Esophagus muscularis mucosa (tissue), 4 donors: Measurements from ENCODE around the gene TPSD1. TPM values are rescaled to one million over a fixed set of nuclear protein-coding genes. Genes with fewer than 3 reads are reported as not detected.

Experiments used
- DNase-seq: peaks from one replicate; pipeline ENCODE4 v3.0.0-alpha.2; 2017; ENCODE audit errors: extremely low spot score
- H3K27ac ChIP-seq, 4 donors: fragments of 200-600 bp; sonication (generic); replicated peaks in 1 of 4; 1 replicate in 3 of 4; 2 replicates in 1 of 4; pipeline ENCODE4 v1.5.1; 2016 to 2019; ENCODE audit warnings: mild to moderate bottlenecking in 1 of 4
- H3K27me3 ChIP-seq, 4 donors: fragments of 200-600 bp; sonication (generic); one replicate each; pipeline versions ENCODE4 v1.5.1 to v1.6.0; 2016 to 2019
- H3K36me3 ChIP-seq, 4 donors: fragments of 200-600 bp; sonication (generic); one replicate each; pipeline ENCODE4 v1.5.1; 2016 to 2019
- H3K4me1 ChIP-seq, 4 donors: fragments of 200-600 bp; sonication (generic); one replicate each; pipeline ENCODE4 v1.5.1; 2016 to 2019
- H3K4me3 ChIP-seq, 4 donors: fragments of 200-600 bp; sonication (generic); 1 replicate in 2 of 4; 2 replicates in 2 of 4; pipeline ENCODE4 v1.5.1; 2016 to 2019; ENCODE audit warnings: mild to moderate bottlenecking in 4 of 4, moderate library complexity in 1 of 4
- H3K9me3 ChIP-seq, 4 donors: fragments of 200-600 bp; sonication (generic); 1 replicate in 3 of 4; 2 replicates in 1 of 4; pipeline ENCODE4 v1.5.1; 2016 to 2019
- CTCF ChIP-seq, 3 experiments: fragments of 200-600 bp in 2 of 3; fragments of 450-650 bp in 1 of 3; sonication (generic) in 2 of 3; IDR thresholded peaks; one replicate each; pipeline ENCODE4 v1.5.1; 2017 to 2019; ENCODE audit warnings: antibody characterized with exemption in 3 of 3, mild to moderate bottlenecking in 2 of 3, moderate library complexity in 1 of 3
- EP300 ChIP-seq: sonication (generic); formaldehyde crosslinking; IDR thresholded peaks from one replicate; pipeline ENCODE4 v1.6.1; 2017; ENCODE audit warnings: antibody characterized with exemption
- POLR2A ChIP-seq: fragments of 450-650 bp; IDR thresholded peaks from one replicate; pipeline ENCODE4 v1.6.1; 2017; ENCODE audit warnings: antibody characterized with exemption, moderate library complexity, mild to moderate bottlenecking, low read depth
- POLR2AphosphoS5 ChIP-seq, 2 donors: sonication (generic); formaldehyde crosslinking; IDR thresholded peaks; one replicate each; pipeline ENCODE4 v1.6.1; 2017; ENCODE audit warnings: antibody characterized with exemption in 2 of 2
- WGBS: methylation state at CpG from one replicate; pipeline ENCODE4 v1.1.5; 2018; 5-methylcytosine and 5-hydroxymethylcytosine counted together
- intact Hi-C: fragments of 100-400 bp; cut with DNase I; formaldehyde crosslinking; loops from one replicate; pipeline ENCODE4 v1.15.1; 2023
- total RNA-seq, 4 donors: library from RNA; depleted of rRNA; stranded (reverse); fragments of >200 nt; gene quantifications; one replicate each; pipeline versions ENCODE4 v1.1.0 to v1.2.1, GENCODE V29; 2016

The TPSD1 gene
- total RNA-seq, 4 donors from 2014 or later: 1.7 to 5.3 (median 2.2) TPM

GRCh38 chr16:1283996-1284616 is 28.2 kb downstream of the TPSD1 start:
- Histone ChIP-seq H3K27me3 (peaks cover 4 to 93% (median 15%) of the 10 kb centered on the region in 4 donors), H3K36me3 (no peaks in the 10 kb centered on the region), H3K4me1 (peaks cover 0 to 7% (median 3%) of the 10 kb centered on the region in 4 donors), H3K4me3 (no peak overlapping the region), H3K27ac (no peak overlapping the region), H3K9me3 (no peaks in the 10 kb centered on the region)
- WGBS: 72% methylated on average over 16 of the region's 16 CpGs
- TF ChIP-seq CTCF (IDR thresholded peaks at IDR 0.05): no peak
- TF ChIP-seq EP300: no peak
- TF ChIP-seq POLR2AphosphoS5 (IDR thresholded peaks at IDR 0.05): no peak
- TF ChIP-seq POLR2A: no peak
- DNase-seq: no peak
- intact Hi-C loops: no loop called here

- no peaks in the 10 kb centered on the region for H3K9me3 ChIP-seq
- no peak for DNase-seq
- H3K4me1 ChIP-seq: peaks cover 0 to 14% (median 7%) of the 10 kb centered on the region in 4 donors
- peaks cover 4 to 97% (median 29%) of the 10 kb centered on the region in 4 donors for H3K27me3 ChIP-seq
- no peaks in the 10 kb centered on the region for H3K36me3 ChIP-seq
- WGBS: 70% methylated on average over 31 of the region's 38 CpGs
- TF ChIP-seq POLR2A: no peak
- TF ChIP-seq POLR2AphosphoS5 (IDR thresholded peaks at IDR 0.05): no peak
- TF ChIP-seq CTCF (IDR thresholded peaks at IDR 0.05): no peak
- TF ChIP-seq EP300: no peak
- no peak overlapping the region for H3K4me3 ChIP-seq
- no peak overlapping the region for H3K27ac ChIP-seq
- intact Hi-C loops: no loop called here
These were observed 30.0 kb downstream of the TPSD1 start for GRCh38 chr16:1285669-1286512.

GRCh38 chr16:1286513-1287094 is 30.7 kb downstream of the TPSD1 start:
- DNase-seq: no peak

More at GRCh38 chr16:1286513-1287094, 30.7 kb downstream of the TPSD1 start:
- Histone ChIP-seq H3K4me1 (peaks cover 0 to 14% (median 7%) of the 10 kb centered on the region in 4 donors), H3K36me3 (no peaks in the 10 kb centered on the region), H3K27me3 (peaks cover 4 to 99% (median 33%) of the 10 kb centered on the region in 4 donors), H3K4me3 (no peak overlapping the region), H3K9me3 (no peaks in the 10 kb centered on the region), H3K27ac (no peak overlapping the region)
- intact Hi-C loops: no loop called here
- 87% methylated on average over 18 of the region's 25 CpGs for WGBS
- no peak for TF ChIP-seq POLR2A
- TF ChIP-seq EP300: no peak
- TF ChIP-seq CTCF (IDR thresholded peaks at IDR 0.05): no peak
- TF ChIP-seq POLR2AphosphoS5 (IDR thresholded peaks at IDR 0.05): no peak
